Panc1 (cell line): Measurements from ENCODE around the gene ROCK2. TPM values are rescaled to one million over a fixed set of nuclear protein-coding genes. Genes with fewer than 3 reads are reported as not detected.

Source experiments
- ATAC-seq: fragments of 200-7000 bp; cut with Tn5 transposase; 2 replicates; pipeline ENCODE4 v1.9.1; 2020; ENCODE audit warnings: mild to moderate bottlenecking, moderate library complexity
- BruUV-seq: library from RNA; stranded (reverse); fragments of 400-500 nt; replicated peaks from 2 replicates; lab custom pipeline; 2021; lab: Mats Ljungman, UMichigan
- CTCF ChIA-PET: fragments of 300-600 bp; sonication (Branson Sonifier 250); formaldehyde crosslinking; loops from one replicate; lab custom pipeline; 2022; ENCODE audit warnings: antibody characterized with exemption; lab: Charles Lee
- POLR2A ChIA-PET: fragments of 300-600 bp; sonication (Branson Sonifier 250); formaldehyde crosslinking; loops from one replicate; lab custom pipeline; 2022; ENCODE audit warnings: antibody characterized with exemption; lab: Charles Lee
- DNase-seq: peaks from one replicate; pipeline ENCODE4 v3.0.0-alpha.2; 2010; ENCODE audit warnings: low read depth, low spot score
- H3K27ac ChIP-seq: 2 replicates; pipeline ENCODE4 v1.5.1; 2011; ENCODE audit warnings: mild to moderate bottlenecking, low read length, inconsistent platforms
- H3K27me3 ChIP-seq: fragments of 200-500 bp; sonication (Bioruptor generic); 2 replicates; pipeline ENCODE4 v1.6.0; 2014; ENCODE audit warnings: low read length, inconsistent platforms; ENCODE audit not compliant: control insufficient read depth, insufficient read depth
- H3K36me3 ChIP-seq: fragments of 200-500 bp; sonication (Bioruptor generic); 2 replicates; pipeline ENCODE4 v1.5.1; 2014; ENCODE audit warnings: inconsistent platforms, mild to moderate bottlenecking, low read length, moderate library complexity; ENCODE audit not compliant: control insufficient read depth, insufficient read depth
- H3K4me1 ChIP-seq: 2 replicates; pipeline ENCODE4 v1.5.1; 2011; ENCODE audit warnings: inconsistent platforms, mild to moderate bottlenecking, low read length, moderate library complexity; ENCODE audit not compliant: control insufficient read depth, insufficient read depth
- H3K4me3 ChIP-seq, 2 experiments: 2 replicates each; pipeline ENCODE4 v1.5.1; 2011 to 2012; ENCODE audit warnings: low read depth in 2 of 2, low read length in 2 of 2, mild to moderate bottlenecking in 2 of 2, inconsistent platforms in 1 of 2, moderate library complexity in 1 of 2
- H3K9me3 ChIP-seq: fragments of 200-500 bp; sonication (Bioruptor generic); 2 replicates; pipeline ENCODE4 v1.5.1; 2014; ENCODE audit warnings: low read depth, mild to moderate bottlenecking, inconsistent platforms, low read length, moderate library complexity; ENCODE audit not compliant: control insufficient read depth, insufficient read depth
- CTCF ChIP-seq: fragments of 450-650 bp; IDR thresholded peaks from 2 replicates; pipeline ENCODE4 v1.5.1; 2017; ENCODE audit warnings: mild to moderate bottlenecking
- POLR2AphosphoS5 ChIP-seq: IDR thresholded peaks from 2 replicates; pipeline ENCODE4 v1.6.1; 2012; ENCODE audit warnings: mild to moderate bottlenecking, low read depth, low read length, moderate library complexity
- REST ChIP-seq, 2 experiments: IDR thresholded peaks; 2 replicates each; pipeline ENCODE4 v1.6.1; 2011 to 2012; ENCODE audit warnings: low read depth in 2 of 2, control low read depth in 1 of 2, low read length in 1 of 2, mild to moderate bottlenecking in 1 of 2, moderate library complexity in 1 of 2; ENCODE audit not compliant: insufficient read depth in 1 of 2
- SIN3A ChIP-seq: IDR thresholded peaks from 2 replicates; pipeline ENCODE4 v1.6.1; 2012; ENCODE audit warnings: low read depth, mild to moderate bottlenecking, low read length, moderate library complexity, borderline replicate concordance; ENCODE audit not compliant: insufficient read depth
- TCF7L2 ChIP-seq: IDR thresholded peaks from 2 replicates; pipeline ENCODE4 v1.6.1; 2011; ENCODE audit warnings: mild to moderate bottlenecking, low read depth, low read length, inconsistent platforms
- in situ Hi-C: cut with HindIII; loops from 2 replicates; pipeline ENCODE4 v1.10.0; 2016; ENCODE audit warnings: low sequenced_read_pairs, low pct_unique_long_range_greater_than_20kb
- intact Hi-C: fragments of 100-400 bp; cut with micrococcal nuclease; formaldehyde crosslinking; loops from one replicate; pipeline ENCODE4 v1.10.0; 2022; ENCODE audit not compliant: unreplicated experiment
- total RNA-seq: library from RNA; stranded (reverse); gene quantifications from one replicate; pipeline ENCODE4 v1.2.1, GENCODE V29; 2021; ENCODE audit not compliant: unreplicated experiment

The ROCK2 gene
- total RNA-seq, 1 experiment from 2014 or later: 47.9 TPM

DNA sequence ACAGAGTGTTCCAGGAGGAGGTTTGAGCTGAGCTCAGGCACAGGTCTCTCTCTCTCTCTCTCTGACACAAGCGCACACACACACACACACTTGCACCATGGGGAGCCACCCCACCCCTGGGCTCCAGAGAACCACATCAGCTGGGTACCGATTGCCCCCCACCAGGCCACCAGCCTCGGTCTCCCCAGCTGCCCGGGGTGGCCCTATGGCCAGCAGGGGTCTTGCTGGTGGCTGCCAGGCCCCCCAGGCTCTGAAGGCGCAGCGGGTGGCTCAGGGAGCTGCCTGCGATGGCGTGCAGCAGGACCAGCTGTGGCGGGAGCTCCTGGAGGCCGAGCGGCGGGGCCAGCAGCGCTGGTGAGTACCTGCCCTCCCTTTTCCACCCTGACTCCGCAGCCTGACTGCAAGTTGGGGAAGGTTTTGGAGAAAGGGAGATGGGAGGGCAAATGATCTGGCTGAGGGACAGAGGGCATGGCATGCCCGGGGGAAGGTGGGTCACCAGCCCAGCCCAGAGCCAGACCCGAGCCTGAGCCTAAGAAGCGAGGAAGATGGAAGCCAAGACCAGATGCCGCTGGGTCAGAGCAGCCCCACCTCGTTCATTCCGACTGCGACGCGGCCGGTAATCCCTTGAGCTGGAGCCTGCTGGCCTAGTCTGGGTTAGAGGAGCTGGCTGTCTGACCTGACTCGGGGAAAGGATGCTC, 211.0 kb downstream of the ROCK2 start:
- DNase-seq (no peak), ATAC-seq (no peak)
- Histone ChIP-seq H3K36me3 (no peaks in the 10 kb centered on the region), H3K27ac (peak overlapping the region; percentile 55), H3K4me3 (peak overlapping the region; percentile 31 to 38), H3K27me3 (no peaks in the 10 kb centered on the region; the same call in 1 of the 2 replicates), H3K4me1 (peaks cover 10% of the 10 kb centered on the region), H3K9me3 (no peaks in the 10 kb centered on the region)
- TF ChIP-seq POLR2AphosphoS5: no peak
- no peak for TF ChIP-seq REST (IDR thresholded peaks at IDR 0.05; ENCODE audit: insufficient read depth in 1 of 2, low read depth in 2 of 2, low read length in 1 of 2)
- no peak for TF ChIP-seq SIN3A
- no peak for TF ChIP-seq TCF7L2
- no peak for TF ChIP-seq CTCF
- no TSS peak for BruUV-seq
- intact Hi-C loops (no loop called here), in situ Hi-C loops (no loop called here)
- ChIA-PET POLR2A (no interaction called here), CTCF (interaction anchor here (0.6 to 2.7 kb wide), 20 partner anchors 9 to 470 kb away, joined by 3 to 24 read pairs (median 4); partner anchors contain the start of gene ROCK2)

- POLR2A ChIA-PET: interaction anchor here (0.6 kb wide), 2 partner anchors 309 to 729 kb away, joined by 4 to 7 read pairs; no protein-coding TSS in a partner anchor
- BruUV-seq: no TSS peak
- in situ Hi-C loops: no loop called here
Measured at GRCh38 chr2:11132036-11132671, 212.3 kb downstream of the ROCK2 start.

More at GRCh38 chr2:11132036-11132671, 212.3 kb downstream of the ROCK2 start:
- Histone ChIP-seq H3K4me1 (peaks cover 10% of the 10 kb centered on the region), H3K27me3 (no peaks in the 10 kb centered on the region; the same call in 1 of the 2 replicates), H3K36me3 (no peaks in the 10 kb centered on the region), H3K27ac (no peak overlapping the region), H3K4me3 (peak overlapping the region in 1 of 2 experiments; percentile 38; a peak in 2 of 4 replicates), H3K9me3 (no peaks in the 10 kb centered on the region)
- intact Hi-C loops: loop anchor here (1.0 kb wide), 1 partner anchor 452 kb away; no protein-coding TSS in a partner anchor
- ATAC-seq (no peak), DNase-seq (no peak)
- no peak for TF ChIP-seq CTCF
- no peak for TF ChIP-seq REST (IDR thresholded peaks at IDR 0.05; ENCODE audit: insufficient read depth in 1 of 2, low read depth in 2 of 2, low read length in 1 of 2)
- no peak for TF ChIP-seq SIN3A
- no peak for TF ChIP-seq POLR2AphosphoS5
- TF ChIP-seq TCF7L2: no peak
- CTCF ChIA-PET: interaction anchor here (0.6 to 2.7 kb wide), 16 partner anchors 8 to 613 kb away, joined by 3 to 24 read pairs (median 4); no protein-coding TSS in a partner anchor
